Activated CD4-positive, alpha-beta T cell treated with anti-CD3 and anti-CD28 coated beads for 4 hours (primary cell): ENCODE results near the gene KCNC4.

Source experiments
- DNase-seq, 2 donors: peaks; one replicate each; pipeline ENCODE4 v3.0.0-alpha.2; 2020

KCNC4 gene

GRCh38 chr1:110212169-110213142 lies 2.3 kb downstream of the KCNC4 start:
- no peak for DNase-seq

- no peak for DNase-seq
Observed at GRCh38 chr1:110213143-110213540, 3.0 kb downstream of the KCNC4 start.

- DNase-seq: no peak
Observed at GRCh38 chr1:110214454-110215404, 4.6 kb downstream of the KCNC4 start.

GRCh38 chr1:110215621-110216515 lies 5.8 kb downstream of the KCNC4 start:
- no peak for DNase-seq

- DNase-seq: no peak
Observed at GRCh38 chr1:110216844-110217444, 6.8 kb downstream of the KCNC4 start.

- no peak for DNase-seq
Observed at GRCh38 chr1:110218137-110218536, 8.0 kb downstream of the KCNC4 start.

GRCh38 chr1:110218739-110219138 lies 8.6 kb downstream of the KCNC4 start:
- DNase-seq: no peak

GRCh38 chr1:110220324-110220723 lies 10.2 kb downstream of the KCNC4 start:
- DNase-seq: no peak

- no peak for DNase-seq
Observed at GRCh38 chr1:110221119-110221518, 11.0 kb downstream of the KCNC4 start.

GRCh38 chr1:110223127-110223526 lies 13.0 kb downstream of the KCNC4 start:
- DNase-seq: no peak

- no peak for DNase-seq
Observed at GRCh38 chr1:110223581-110223980, 13.5 kb downstream of the KCNC4 start.

GRCh38 chr1:110224240-110224995 lies 14.3 kb downstream of the KCNC4 start:
- DNase-seq: no peak

GRCh38 chr1:110225212-110225611 lies 15.1 kb downstream of the KCNC4 start:
- no peak for DNase-seq

GRCh38 chr1:110225756-110226404 lies 15.8 kb downstream of the KCNC4 start:
- no peak for DNase-seq

GRCh38 chr1:110227774-110228173 lies 17.7 kb downstream of the KCNC4 start:
- DNase-seq: no peak

- no peak for DNase-seq
Observed at GRCh38 chr1:110228381-110228780, 18.3 kb downstream of the KCNC4 start.

GRCh38 chr1:110228869-110229268 lies 18.8 kb downstream of the KCNC4 start:
- DNase-seq: no peak

- DNase-seq: no peak
Observed at GRCh38 chr1:110229348-110230001, 19.4 kb downstream of the KCNC4 start.

GRCh38 chr1:110230381-110231199 lies 20.5 kb downstream of the KCNC4 start:
- no peak for DNase-seq
